ENCODE measurements around the gene ALDH1L1.
"Not testable (repeated sequence)": the region's sequence is repeated elsewhere in the genome, so short reads cannot be mapped to it uniquely, and the experiment has no call there.

DNA sequence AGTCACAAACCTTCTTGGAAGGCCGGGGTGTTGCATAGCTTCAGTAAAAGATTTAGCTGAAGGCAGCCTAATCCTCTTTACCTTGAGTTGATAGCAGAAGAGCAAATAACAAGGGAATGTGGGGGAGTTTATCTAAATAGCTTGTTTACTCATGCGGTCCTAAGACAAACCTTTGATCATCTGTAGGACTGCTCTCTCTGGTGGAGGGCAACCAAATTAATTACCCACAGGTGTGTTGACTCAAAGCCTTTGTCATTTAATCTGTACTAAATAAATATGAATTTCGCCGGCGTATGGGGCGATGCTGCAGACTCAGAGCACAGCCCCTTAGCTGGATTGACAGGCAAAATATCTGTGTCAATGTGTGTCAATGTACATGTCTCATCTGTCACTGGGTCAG, 113.7 kb downstream of the ALDH1L1 start:
- TF ChIP-seq, protein P1, sequence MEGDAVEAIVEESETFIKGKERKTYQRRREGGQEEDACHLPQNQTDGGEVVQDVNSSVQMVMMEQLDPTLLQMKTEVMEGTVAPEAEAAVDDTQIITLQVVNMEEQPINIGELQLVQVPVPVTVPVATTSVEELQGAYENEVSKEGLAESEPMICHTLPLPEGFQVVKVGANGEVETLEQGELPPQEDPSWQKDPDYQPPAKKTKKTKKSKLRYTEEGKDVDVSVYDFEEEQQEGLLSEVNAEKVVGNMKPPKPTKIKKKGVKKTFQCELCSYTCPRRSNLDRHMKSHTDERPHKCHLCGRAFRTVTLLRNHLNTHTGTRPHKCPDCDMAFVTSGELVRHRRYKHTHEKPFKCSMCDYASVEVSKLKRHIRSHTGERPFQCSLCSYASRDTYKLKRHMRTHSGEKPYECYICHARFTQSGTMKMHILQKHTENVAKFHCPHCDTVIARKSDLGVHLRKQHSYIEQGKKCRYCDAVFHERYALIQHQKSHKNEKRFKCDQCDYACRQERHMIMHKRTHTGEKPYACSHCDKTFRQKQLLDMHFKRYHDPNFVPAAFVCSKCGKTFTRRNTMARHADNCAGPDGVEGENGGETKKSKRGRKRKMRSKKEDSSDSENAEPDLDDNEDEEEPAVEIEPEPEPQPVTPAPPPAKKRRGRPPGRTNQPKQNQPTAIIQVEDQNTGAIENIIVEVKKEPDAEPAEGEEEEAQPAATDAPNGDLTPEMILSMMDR (IDR thresholded peaks at IDR 0.05; ENCODE audit: insufficient read depth, low read length, poor library complexity, severe bottlenecking), result not testable (repeated sequence)
- TF ChIP-seq EZH2phosphoT487 (conservative IDR thresholded peaks at IDR 0.05; ENCODE audit: low read length), result not testable (repeated sequence)

Data from SU-DHL-6 (cell line).